Measurements from ENCODE around the gene ADGRD2. TPM values are rescaled to one million over a fixed set of nuclear protein-coding genes. Genes with fewer than 3 reads are reported as not detected.

Gene ADGRD2
- total RNA-seq, 1 experiment from 2014 or later, result not detected

DNA sequence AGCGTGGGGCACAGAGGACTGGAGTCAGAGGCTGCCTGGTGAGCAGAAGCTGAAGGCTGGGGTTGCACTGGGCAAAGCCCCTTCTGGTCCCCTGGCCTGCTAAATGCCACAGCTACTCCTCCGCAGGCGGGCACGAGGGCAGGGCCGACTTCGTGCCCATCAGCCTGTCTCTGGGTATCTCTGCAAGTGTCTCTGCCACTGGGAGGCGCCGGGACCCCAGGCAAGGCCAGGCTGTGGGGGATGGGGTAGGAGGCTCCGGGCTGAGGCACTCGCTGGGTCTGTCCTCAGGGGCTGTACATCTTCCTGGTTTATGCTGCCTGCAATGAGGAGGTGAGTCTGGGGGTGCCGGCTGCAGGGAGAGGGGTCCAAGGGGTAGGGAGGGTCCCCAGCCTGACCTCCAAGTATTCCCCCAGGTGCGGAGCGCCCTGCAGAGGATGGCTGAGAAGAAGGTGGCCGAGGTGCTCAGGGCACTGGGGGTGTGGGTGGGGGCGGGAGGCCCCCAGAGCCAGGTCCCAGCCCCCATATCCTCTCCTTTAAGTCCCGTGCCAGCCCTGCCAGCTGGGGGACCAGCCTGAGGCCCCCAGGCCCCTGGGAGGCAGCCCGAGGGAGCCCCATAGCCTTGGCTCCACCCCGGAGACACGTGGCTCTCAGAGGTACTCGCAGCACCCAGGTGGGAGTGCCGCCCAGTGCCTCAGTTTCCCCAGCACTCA, 25.1 kb downstream of the ADGRD2 start:
- intact Hi-C loops (cut with micrococcal nuclease; ENCODE audit: unreplicated experiment), result no loop called here
- Mint-ChIP-seq H3K4me3 (ENCODE audit: unreplicated experiment) (no peak overlapping the region), H3K9me3 (ENCODE audit: unreplicated experiment) (no peaks in the 10 kb centered on the region), H3K27ac (ENCODE audit: unreplicated experiment) (no peak overlapping the region), H3K27me3 (ENCODE audit: insufficient read depth, unreplicated experiment) (peaks cover 4% of the 10 kb centered on the region), H3K36me3 (ENCODE audit: insufficient read depth, unreplicated experiment) (no peaks in the 10 kb centered on the region), H3K4me1 (ENCODE audit: low read depth, unreplicated experiment) (no peaks in the 10 kb centered on the region)
- peaks cover 7% of the 10 kb centered on the region; the same call in 1 of the 2 replicates for H3K4me1 ChIP-seq
- H3K27me3 ChIP-seq (replicated peaks; ENCODE audit: control insufficient read depth, insufficient read depth, low read length), result no peaks in the 10 kb centered on the region
- ChIA-PET POLR2A (interaction anchor here (0.5 kb wide), 1 partner anchor 47 kb away, joined by 5 read pairs; no protein-coding TSS in a partner anchor), CTCF (interaction anchor here (0.8 kb wide), 1 partner anchor 61 kb away, joined by 3 read pairs; no protein-coding TSS in a partner anchor)
- no peak overlapping the region for H3K4me3 ChIP-seq (ENCODE audit: low read depth, low read length)
- no peak for TF ChIP-seq CTCF (IDR thresholded peaks at IDR 0.05; ENCODE audit: insufficient read depth in 1 of 2, low read depth in 1 of 2, low read length in 1 of 2, severe bottlenecking in 1 of 2, unreplicated experiment in 1 of 2)
- BruUV-seq (replicated peaks), result no TSS peak
- no peaks in the 10 kb centered on the region for H3K36me3 ChIP-seq (ENCODE audit: control insufficient read depth, insufficient read depth, low read length)
- no peak for DNase-seq
- no peaks in the 10 kb centered on the region for H3K9me3 ChIP-seq

DNA sequence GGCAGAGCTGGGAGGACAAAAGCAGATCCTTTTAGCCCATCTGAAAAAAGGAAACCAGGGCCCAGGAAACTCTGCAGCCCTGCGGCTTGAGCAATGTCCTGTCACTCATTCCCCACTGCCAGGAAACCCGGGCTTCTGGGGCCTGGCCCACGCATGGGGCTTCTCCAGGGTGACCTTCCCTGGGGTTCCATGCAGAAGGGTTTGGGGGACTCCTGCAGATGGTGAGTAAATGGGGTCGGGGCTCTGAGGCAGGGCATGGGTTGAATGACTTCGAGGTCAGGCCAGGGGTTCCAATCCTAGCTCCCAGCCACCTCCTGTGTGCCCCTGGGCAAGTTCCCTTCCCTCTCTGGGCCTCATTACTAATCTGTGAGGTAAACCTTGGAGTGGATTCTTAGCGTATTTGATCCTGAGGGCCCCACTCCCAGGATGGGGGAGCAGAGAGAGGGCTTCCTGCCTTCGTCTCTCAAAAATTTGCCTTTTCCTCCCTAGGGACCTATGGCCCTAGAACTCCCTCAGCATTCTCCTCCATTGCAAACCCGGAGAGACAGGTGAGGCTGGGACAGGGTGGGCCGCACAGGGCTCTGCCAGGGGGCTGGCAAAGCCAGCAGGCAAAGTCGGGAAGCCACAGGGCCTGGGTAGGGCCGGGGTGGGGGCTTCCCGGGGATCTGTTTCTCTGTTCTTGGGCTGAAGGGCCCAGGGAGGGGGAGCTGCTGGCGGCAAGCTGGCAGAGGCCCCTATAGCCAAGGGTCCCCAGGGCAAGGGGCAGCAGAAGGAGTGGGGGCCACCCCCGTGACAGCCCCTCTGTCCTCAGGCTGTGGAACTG, 25.8 kb downstream of the ADGRD2 start:
- Histone ChIP-seq H3K27me3 (replicated peaks; ENCODE audit: control insufficient read depth, insufficient read depth, low read length) (no peaks in the 10 kb centered on the region), H3K36me3 (ENCODE audit: control insufficient read depth, insufficient read depth, low read length) (no peaks in the 10 kb centered on the region), H3K4me1 (peaks cover 8% of the 10 kb centered on the region; the same call in 1 of the 2 replicates), H3K4me3 (ENCODE audit: low read depth, low read length) (no peak overlapping the region), H3K9me3 (no peaks in the 10 kb centered on the region)
- Mint-ChIP-seq H3K27me3 (ENCODE audit: insufficient read depth, unreplicated experiment) (peaks cover 4% of the 10 kb centered on the region), H3K9me3 (ENCODE audit: unreplicated experiment) (no peaks in the 10 kb centered on the region), H3K4me1 (ENCODE audit: low read depth, unreplicated experiment) (no peaks in the 10 kb centered on the region), H3K4me3 (ENCODE audit: unreplicated experiment) (no peak overlapping the region), H3K36me3 (ENCODE audit: insufficient read depth, unreplicated experiment) (no peaks in the 10 kb centered on the region), H3K27ac (ENCODE audit: unreplicated experiment) (no peak overlapping the region)
- no TSS peak for BruUV-seq (replicated peaks)
- CTCF ChIA-PET, result no interaction called here
- TF ChIP-seq CTCF (IDR thresholded peaks at IDR 0.05; ENCODE audit: insufficient read depth in 1 of 2, low read depth in 1 of 2, low read length in 1 of 2, severe bottlenecking in 1 of 2, unreplicated experiment in 1 of 2), result no peak
- no peak for DNase-seq
- intact Hi-C loops (cut with micrococcal nuclease; ENCODE audit: unreplicated experiment), result no loop called here
- POLR2A ChIA-PET, result no interaction called here

GRCh38 chr9:124477211-124477647, 27.0 kb downstream of the ADGRD2 start:
- peaks cover under 1% of the 10 kb centered on the region for H3K27me3 Mint-ChIP-seq (ENCODE audit: insufficient read depth, unreplicated experiment)
- Histone ChIP-seq H3K4me1 (peaks cover 8% of the 10 kb centered on the region; the same call in 1 of the 2 replicates), H3K27me3 (replicated peaks; ENCODE audit: control insufficient read depth, insufficient read depth, low read length) (no peaks in the 10 kb centered on the region), H3K9me3 (no peaks in the 10 kb centered on the region), H3K36me3 (ENCODE audit: control insufficient read depth, insufficient read depth, low read length) (no peaks in the 10 kb centered on the region), H3K4me3 (ENCODE audit: low read depth, low read length) (no peak overlapping the region; the same call in 1 of the 2 replicates)
- no peaks in the 10 kb centered on the region for H3K4me1 Mint-ChIP-seq (ENCODE audit: low read depth, unreplicated experiment)
- ChIA-PET CTCF (interaction anchor here (0.7 kb wide), 1 partner anchor 57 kb away, joined by 8 read pairs; no protein-coding TSS in a partner anchor), POLR2A (no interaction called here)
- DNase-seq, result peak in 1 of 2 experiments; percentile 24
- no peak overlapping the region for H3K4me3 Mint-ChIP-seq (ENCODE audit: unreplicated experiment)
- intact Hi-C loops (cut with micrococcal nuclease; ENCODE audit: unreplicated experiment), result no loop called here
- H3K27ac Mint-ChIP-seq (ENCODE audit: unreplicated experiment), result no peak overlapping the region
- TF ChIP-seq CTCF (IDR thresholded peaks at IDR 0.05; ENCODE audit: insufficient read depth in 1 of 2, low read depth in 1 of 2, low read length in 1 of 2, severe bottlenecking in 1 of 2, unreplicated experiment in 1 of 2), result no peak
- no peaks in the 10 kb centered on the region for H3K9me3 Mint-ChIP-seq (ENCODE audit: unreplicated experiment)
- no peaks in the 10 kb centered on the region for H3K36me3 Mint-ChIP-seq (ENCODE audit: insufficient read depth, unreplicated experiment)
- no TSS peak for BruUV-seq (replicated peaks)
